Lung (tissue), 12 donors: ENCODE data around the gene AUTS2. TPM values are rescaled to one million over a fixed set of nuclear protein-coding genes. Genes with fewer than 3 reads are reported as not detected.

Source experiments
- ATAC-seq: fragments of 200-7000 bp; cut with Tn5 transposase; one replicate; pipeline ENCODE4 v1.9.1; 2020; ENCODE audit warnings: moderate number of reproducible peaks; ENCODE audit not compliant: insufficient read depth, low FRiP score
- DNase-seq, 3 donors: peaks; one replicate each; pipeline ENCODE4 v3.0.0-alpha.2; 2013 to 2017
- H3K27ac ChIP-seq, 2 donors: one replicate each; pipeline ENCODE4 v1.5.1; 2013; ENCODE audit warnings: mild to moderate bottlenecking in 2 of 2, moderate library complexity in 2 of 2, control low read depth in 1 of 2, inconsistent platforms in 1 of 2, low read depth in 1 of 2, low read length in 1 of 2
- H3K27me3 ChIP-seq, 3 donors: one replicate each; pipeline ENCODE4 v1.5.1; 2013; ENCODE audit warnings: low read length in 2 of 3; ENCODE audit not compliant: control insufficient read depth in 3 of 3, insufficient read depth in 3 of 3
- H3K36me3 ChIP-seq, 4 donors: one replicate each; pipeline ENCODE4 v1.5.1; 2013; ENCODE audit warnings: low read length in 4 of 4, mild to moderate bottlenecking in 1 of 4, moderate library complexity in 1 of 4; ENCODE audit not compliant: control insufficient read depth in 4 of 4, insufficient read depth in 4 of 4
- H3K4me1 ChIP-seq, 5 donors: one replicate each; pipeline ENCODE4 v1.5.1; 2013; ENCODE audit warnings: low read length in 5 of 5, mild to moderate bottlenecking in 2 of 5, moderate library complexity in 1 of 5; ENCODE audit not compliant: control insufficient read depth in 5 of 5, insufficient read depth in 5 of 5
- H3K4me3 ChIP-seq: one replicate; pipeline ENCODE4 v1.5.1; 2013; ENCODE audit warnings: mild to moderate bottlenecking, control low read depth, moderate library complexity
- H3K9ac ChIP-seq, 2 donors: one replicate each; pipeline ENCODE4 v1.5.1; 2013; ENCODE audit warnings: low read length in 2 of 2, control low read depth in 1 of 2; ENCODE audit not compliant: insufficient read depth in 1 of 2
- H3K9me3 ChIP-seq, 4 donors: one replicate each; pipeline ENCODE4 v1.5.1; 2013; ENCODE audit warnings: low read length in 3 of 4, mild to moderate bottlenecking in 1 of 4, moderate library complexity in 1 of 4; ENCODE audit not compliant: control insufficient read depth in 4 of 4, insufficient read depth in 3 of 4
- WGBS, 2 donors: extraction: QIAGEN DNeasy Blood & Tissue Kit; methylation state at CpG; one replicate each; pipeline ENCODE4 v1.1.7; 2013; 5-methylcytosine and 5-hydroxymethylcytosine counted together
- polyA plus RNA-seq, 2 donors: library from polyadenylated mRNA; stranded (reverse); fragments of 200-250 nt; gene quantifications; one replicate each; pipeline ENCODE4 v1.2.1, GENCODE V29; 2013
- total RNA-seq, 2 donors: library from RNA; depleted of rRNA in 1 of 2; stranded (reverse); fragments of >200 nt in 1 of 2; gene quantifications; one replicate each; pipeline ENCODE4 v1.2.1, GENCODE V29; 2014 to 2021
- TF ChIP-seq, protein P1 (sequence below): IDR thresholded peaks from 2 replicates; pipeline ENCODE4 v1.5.1; 2012; ENCODE audit warnings: mild to moderate bottlenecking; ENCODE audit errors: control extremely low read depth, extremely low read depth
- donor health status: control.
- donor health status: control.
- donor health status: Bipolar disorder and iron deficiency.
- donor health status: healthy.
- donor health status: DM: yes; HTN: yes; CAD: no.

The AUTS2 gene
- total and polyA plus RNA-seq, 4 donors, result 11.8 to 115 (median 40.6) TPM

DNA sequence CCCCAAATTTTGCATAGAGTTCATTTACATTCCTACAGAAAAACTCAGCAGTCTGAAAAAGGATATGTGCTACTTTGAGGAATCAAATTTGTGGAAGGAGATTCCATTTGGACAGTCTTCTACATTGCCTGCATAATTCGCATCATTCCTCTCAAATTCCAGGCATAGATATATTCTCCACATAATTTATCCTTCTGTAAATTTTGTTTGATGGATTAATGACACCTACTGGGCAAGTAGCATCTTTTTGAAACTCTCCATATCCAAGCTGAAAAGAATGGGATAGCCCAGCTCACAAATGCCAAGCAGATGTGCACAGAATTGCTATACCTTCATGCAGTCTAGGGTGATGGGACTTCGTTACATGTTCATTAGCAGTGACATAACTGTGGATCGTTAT is 515.3 kb downstream of the AUTS2 start:
- no peak for DNase-seq
- no peaks in the 10 kb centered on the region for H3K27me3 ChIP-seq
- no peak overlapping the region for H3K4me3 ChIP-seq
- H3K9ac ChIP-seq, result no peak overlapping the region
- TF ChIP-seq, protein P1, sequence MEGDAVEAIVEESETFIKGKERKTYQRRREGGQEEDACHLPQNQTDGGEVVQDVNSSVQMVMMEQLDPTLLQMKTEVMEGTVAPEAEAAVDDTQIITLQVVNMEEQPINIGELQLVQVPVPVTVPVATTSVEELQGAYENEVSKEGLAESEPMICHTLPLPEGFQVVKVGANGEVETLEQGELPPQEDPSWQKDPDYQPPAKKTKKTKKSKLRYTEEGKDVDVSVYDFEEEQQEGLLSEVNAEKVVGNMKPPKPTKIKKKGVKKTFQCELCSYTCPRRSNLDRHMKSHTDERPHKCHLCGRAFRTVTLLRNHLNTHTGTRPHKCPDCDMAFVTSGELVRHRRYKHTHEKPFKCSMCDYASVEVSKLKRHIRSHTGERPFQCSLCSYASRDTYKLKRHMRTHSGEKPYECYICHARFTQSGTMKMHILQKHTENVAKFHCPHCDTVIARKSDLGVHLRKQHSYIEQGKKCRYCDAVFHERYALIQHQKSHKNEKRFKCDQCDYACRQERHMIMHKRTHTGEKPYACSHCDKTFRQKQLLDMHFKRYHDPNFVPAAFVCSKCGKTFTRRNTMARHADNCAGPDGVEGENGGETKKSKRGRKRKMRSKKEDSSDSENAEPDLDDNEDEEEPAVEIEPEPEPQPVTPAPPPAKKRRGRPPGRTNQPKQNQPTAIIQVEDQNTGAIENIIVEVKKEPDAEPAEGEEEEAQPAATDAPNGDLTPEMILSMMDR, result no peak
- no peak overlapping the region for H3K27ac ChIP-seq
- H3K36me3 ChIP-seq, result no peaks in the 10 kb centered on the region
- no peak for ATAC-seq
- no peaks in the 10 kb centered on the region for H3K4me1 ChIP-seq
- WGBS, 2 donors, result 96% methylated on average over 3 of the region's 3 CpGs
- H3K9me3 ChIP-seq, result no peaks in the 10 kb centered on the region

GRCh38 chr7:70114806-70115205 is 516.5 kb downstream of the AUTS2 start:
- H3K9ac ChIP-seq, result no peak overlapping the region
- H3K9me3 ChIP-seq, result no peaks in the 10 kb centered on the region
- no peak overlapping the region for H3K27ac ChIP-seq
- no peaks in the 10 kb centered on the region for H3K4me1 ChIP-seq
- H3K36me3 ChIP-seq, result peaks cover 0 to 3% (median 0%) of the 10 kb centered on the region in 4 donors
- DNase-seq, result peak in 1 of 3 donors; percentile 34
- 74 to 89% methylated on average over 2 of the region's 2 CpGs for WGBS, 2 donors
- H3K4me3 ChIP-seq, result no peak overlapping the region
- no peak for ATAC-seq
- H3K27me3 ChIP-seq, result no peaks in the 10 kb centered on the region
- TF ChIP-seq, protein P1, result no peak

DNA sequence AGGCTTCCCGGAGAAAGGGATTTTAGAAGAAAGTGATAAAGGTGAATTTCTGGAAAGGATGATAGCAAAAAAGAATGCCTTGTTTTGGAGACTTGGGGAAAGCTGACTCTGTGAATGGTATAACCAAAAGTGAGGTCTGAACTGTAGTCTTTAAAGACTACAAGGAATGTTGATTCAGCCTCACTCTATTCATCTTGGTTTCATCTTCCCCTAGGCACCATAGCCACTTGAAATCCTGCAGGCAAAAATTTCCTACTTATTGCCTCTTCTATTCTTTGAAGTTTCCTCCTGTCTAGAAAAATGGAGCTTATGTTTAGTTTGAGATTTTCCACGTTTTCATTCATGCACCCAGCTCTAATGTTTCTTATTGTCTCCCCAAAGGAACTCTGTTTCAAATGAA is 518.0 kb downstream of the AUTS2 start:
- ATAC-seq, result no peak
- no peak overlapping the region for H3K9ac ChIP-seq
- WGBS, 2 donors, result 66 to 82% methylated on average over 2 of the region's 2 CpGs
- H3K9me3 ChIP-seq, result no peaks in the 10 kb centered on the region
- H3K4me3 ChIP-seq, result no peak overlapping the region
- DNase-seq, result no peak
- peaks cover 0 to 3% (median 1%) of the 10 kb centered on the region in 4 donors for H3K36me3 ChIP-seq
- TF ChIP-seq, protein P1, result no peak
- no peak overlapping the region for H3K27ac ChIP-seq
- no peaks in the 10 kb centered on the region for H3K4me1 ChIP-seq
- H3K27me3 ChIP-seq, result no peaks in the 10 kb centered on the region

GRCh38 chr7:70116867-70117266 is 518.6 kb downstream of the AUTS2 start:
- no peak for DNase-seq
- no peak overlapping the region for H3K4me3 ChIP-seq
- peaks cover 0 to 3% (median 0%) of the 10 kb centered on the region in 4 donors for H3K9me3 ChIP-seq
- H3K27ac ChIP-seq, result no peak overlapping the region
- TF ChIP-seq, protein P1, result no peak
- H3K9ac ChIP-seq, result no peak overlapping the region
- no peaks in the 10 kb centered on the region for H3K4me1 ChIP-seq
- H3K27me3 ChIP-seq, result no peaks in the 10 kb centered on the region
- ATAC-seq, result no peak
- 50 to 91% methylated on average over 1 of the region's 1 CpG for WGBS, 2 donors
- H3K36me3 ChIP-seq, result peaks cover 0 to 5% (median 1%) of the 10 kb centered on the region in 4 donors
